SH-SY5Y (cell line): ENCODE measurements around the gene TOE1.

ENCODE experiments used
- GATA2 ChIP-seq: IDR thresholded peaks from 2 replicates; pipeline ENCODE4 v1.6.1; 2011; ENCODE audit warnings: mild to moderate bottlenecking, low read depth, low read length
- GATA3 ChIP-seq: IDR thresholded peaks from 2 replicates; pipeline ENCODE4 v1.6.1; 2011; ENCODE audit warnings: low read depth, mild to moderate bottlenecking, low read length, moderate library complexity

DNA sequence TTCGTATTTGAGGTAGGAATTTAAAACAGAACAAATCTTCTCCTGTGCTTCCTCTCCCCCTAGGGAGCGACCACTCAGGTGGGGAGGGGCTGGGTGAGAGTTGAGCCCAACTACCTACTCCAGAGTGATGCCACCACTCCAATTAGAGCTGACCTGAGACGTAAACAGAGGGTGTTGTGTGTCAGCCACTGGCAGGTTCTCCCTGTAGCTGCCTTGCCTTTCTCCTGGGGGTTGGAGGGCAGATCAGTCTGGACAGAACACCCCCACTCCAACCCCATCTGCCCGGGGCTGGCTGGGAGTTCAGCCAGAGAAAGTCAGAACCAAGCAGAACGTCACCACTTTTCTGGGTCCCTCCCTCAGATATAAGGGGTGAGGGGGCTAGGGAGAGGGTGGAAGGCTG lies 11.3 kb upstream of the TOE1 start:
- no peak for TF ChIP-seq GATA2
- no peak for TF ChIP-seq GATA3
